ENCODE data around the gene C14orf132.

DNA sequence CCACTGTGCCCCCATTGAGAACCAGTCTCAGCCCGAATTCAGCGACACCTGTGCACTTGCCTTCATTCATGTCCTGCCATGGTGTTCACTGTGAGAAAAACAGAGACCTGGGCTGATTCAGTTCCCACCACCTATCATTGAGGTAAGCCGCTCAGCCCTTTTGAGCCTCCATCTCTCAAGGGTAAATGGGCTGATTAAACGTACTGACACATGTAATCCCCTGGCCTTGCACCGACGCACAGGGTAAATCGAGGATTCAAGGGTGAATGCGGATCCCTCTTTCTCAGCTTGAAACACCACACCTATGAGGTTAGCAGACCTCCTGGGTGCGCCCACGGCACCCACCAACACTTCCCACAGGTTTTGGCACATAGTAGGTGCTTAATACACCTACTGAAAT is 69.7 kb downstream of the C14orf132 start:
- TF ChIP-seq POLR2A (IDR thresholded peaks at IDR 0.05), result no peak
- TF ChIP-seq, protein P1, sequence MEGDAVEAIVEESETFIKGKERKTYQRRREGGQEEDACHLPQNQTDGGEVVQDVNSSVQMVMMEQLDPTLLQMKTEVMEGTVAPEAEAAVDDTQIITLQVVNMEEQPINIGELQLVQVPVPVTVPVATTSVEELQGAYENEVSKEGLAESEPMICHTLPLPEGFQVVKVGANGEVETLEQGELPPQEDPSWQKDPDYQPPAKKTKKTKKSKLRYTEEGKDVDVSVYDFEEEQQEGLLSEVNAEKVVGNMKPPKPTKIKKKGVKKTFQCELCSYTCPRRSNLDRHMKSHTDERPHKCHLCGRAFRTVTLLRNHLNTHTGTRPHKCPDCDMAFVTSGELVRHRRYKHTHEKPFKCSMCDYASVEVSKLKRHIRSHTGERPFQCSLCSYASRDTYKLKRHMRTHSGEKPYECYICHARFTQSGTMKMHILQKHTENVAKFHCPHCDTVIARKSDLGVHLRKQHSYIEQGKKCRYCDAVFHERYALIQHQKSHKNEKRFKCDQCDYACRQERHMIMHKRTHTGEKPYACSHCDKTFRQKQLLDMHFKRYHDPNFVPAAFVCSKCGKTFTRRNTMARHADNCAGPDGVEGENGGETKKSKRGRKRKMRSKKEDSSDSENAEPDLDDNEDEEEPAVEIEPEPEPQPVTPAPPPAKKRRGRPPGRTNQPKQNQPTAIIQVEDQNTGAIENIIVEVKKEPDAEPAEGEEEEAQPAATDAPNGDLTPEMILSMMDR (IDR thresholded peaks at IDR 0.05), result no peak
